ENCODE data around the gene WDR1. TPM values are rescaled to one million over a fixed set of nuclear protein-coding genes. Genes with fewer than 3 reads are reported as not detected.

WDR1 gene
- polyA plus RNA-seq, 2 of the 4 experiments (the other 2 are of a cell fraction) = 251 to 326 TPM

GRCh38 chr4:10100734-10101216, 15.8 kb downstream of the WDR1 start:
- Histone ChIP-seq H3K4me3 (no peak overlapping the region), H3K27ac (no peak overlapping the region), H3K4me2 (no peak overlapping the region), H3K4me1 (peaks cover 36% of the 10 kb centered on the region), H3K9me3 (no peaks in the 10 kb centered on the region)
- FAIRE-seq = no peak
- 83% methylated on average over 5 of the region's 12 CpGs for WGBS (ENCODE audit: missing lambda C conversion rate)
- no peak for ATAC-seq
- DNase-seq (ENCODE audit: low read depth in 1 of 2, low spot score in 1 of 2) = no peak
- TF ChIP-seq HMGXB4 (CRISPR knock-in tag; IDR thresholded peaks at IDR 0.05; ENCODE audit: borderline replicate concordance) (no peak), FOSB (CRISPR knock-in tag; IDR thresholded peaks at IDR 0.05) (no peak), NR3C1 (IDR thresholded peaks at IDR 0.05) (no peak), RCOR1 (IDR thresholded peaks at IDR 0.05; ENCODE audit: low read depth, low read length) (no peak), MAZ (IDR thresholded peaks at IDR 0.05; ENCODE audit: borderline replicate concordance, low read depth, low read length) (no peak), CBX8 (IDR thresholded peaks at IDR 0.05) (no peak), HDAC2 (IDR thresholded peaks at IDR 0.05) (no peak), CHD4 (IDR thresholded peaks at IDR 0.05; ENCODE audit: borderline replicate concordance) (no peak), BHLHE40 (IDR thresholded peaks at IDR 0.05; ENCODE audit: low read depth, low read length) (no peak), BCL3 (IDR thresholded peaks at IDR 0.05) (no peak), CTCF (IDR thresholded peaks at IDR 0.05) (no peak), FOXS1 (CRISPR knock-in tag; IDR thresholded peaks at IDR 0.05) (no peak), EP300 (IDR thresholded peaks at IDR 0.05) (no peak), NPAS2 (CRISPR knock-in tag; IDR thresholded peaks at IDR 0.05; ENCODE audit: borderline replicate concordance) (no peak), TP53 (CRISPR knock-in tag; IDR thresholded peaks at IDR 0.05) (no peak), ZSCAN20 (CRISPR knock-in tag; IDR thresholded peaks at IDR 0.05) (no peak)
- ChIA-PET CTCF (interaction anchor here (1.2 kb wide), 2 partner anchors 16 to 87 kb away, joined by 3 read pairs; no protein-coding TSS in a partner anchor), POLR2A (no interaction called here)

- H3K4me1 ChIP-seq = peaks cover 29% of the 10 kb centered on the region
- FAIRE-seq (no peak), ATAC-seq (no peak), DNase-seq (ENCODE audit: low read depth in 1 of 2, low spot score in 1 of 2) (no peak)
- ChIA-PET CTCF (interaction anchor here (1.2 kb wide), 2 partner anchors 15 to 86 kb away, joined by 3 read pairs; no protein-coding TSS in a partner anchor), POLR2A (no interaction called here)
- H3K4me3 ChIP-seq = no peak overlapping the region
- WGBS (ENCODE audit: missing lambda C conversion rate) = 95% methylated on average over 16 of the region's 25 CpGs
- no peaks in the 10 kb centered on the region for H3K9me3 ChIP-seq
- TF ChIP-seq JUN (IDR thresholded peaks at IDR 0.05) = no peak
- no peak for TF ChIP-seq GATA3 (IDR thresholded peaks at IDR 0.05; ENCODE audit: borderline replicate concordance)
- TF ChIP-seq FOSB (CRISPR knock-in tag; IDR thresholded peaks at IDR 0.05) = no peak
- TF ChIP-seq MYC (IDR thresholded peaks at IDR 0.05; ENCODE audit: borderline replicate concordance, low read length) = no peak
- no peak for TF ChIP-seq TFCP2L1 (CRISPR knock-in tag; IDR thresholded peaks at IDR 0.05)
- TF ChIP-seq REST (IDR thresholded peaks at IDR 0.05) = no peak
- TF ChIP-seq CHD4 (IDR thresholded peaks at IDR 0.05; ENCODE audit: borderline replicate concordance) = no peak
- no peak for TF ChIP-seq NFE2L2 (conservative IDR thresholded peaks at IDR 0.05; ENCODE audit: low read length)
- no peak overlapping the region for H3K4me2 ChIP-seq
- no peak overlapping the region; a peak in 1 of 6 replicates for H3K27ac ChIP-seq
Observed at GRCh38 chr4:10099499-10100325, 16.9 kb downstream of the WDR1 start.
